ENCODE measurements around the gene ARMC12. TPM values are rescaled to one million over a fixed set of nuclear protein-coding genes. Genes with fewer than 3 reads are reported as not detected.

Gene ARMC12
- total and polyA plus RNA-seq, 2 of the 13 experiments (the other 11 are each of a cell fraction or from before 2014, with no cell fraction given) = 1.3 TPM; not detected in 1

DNA sequence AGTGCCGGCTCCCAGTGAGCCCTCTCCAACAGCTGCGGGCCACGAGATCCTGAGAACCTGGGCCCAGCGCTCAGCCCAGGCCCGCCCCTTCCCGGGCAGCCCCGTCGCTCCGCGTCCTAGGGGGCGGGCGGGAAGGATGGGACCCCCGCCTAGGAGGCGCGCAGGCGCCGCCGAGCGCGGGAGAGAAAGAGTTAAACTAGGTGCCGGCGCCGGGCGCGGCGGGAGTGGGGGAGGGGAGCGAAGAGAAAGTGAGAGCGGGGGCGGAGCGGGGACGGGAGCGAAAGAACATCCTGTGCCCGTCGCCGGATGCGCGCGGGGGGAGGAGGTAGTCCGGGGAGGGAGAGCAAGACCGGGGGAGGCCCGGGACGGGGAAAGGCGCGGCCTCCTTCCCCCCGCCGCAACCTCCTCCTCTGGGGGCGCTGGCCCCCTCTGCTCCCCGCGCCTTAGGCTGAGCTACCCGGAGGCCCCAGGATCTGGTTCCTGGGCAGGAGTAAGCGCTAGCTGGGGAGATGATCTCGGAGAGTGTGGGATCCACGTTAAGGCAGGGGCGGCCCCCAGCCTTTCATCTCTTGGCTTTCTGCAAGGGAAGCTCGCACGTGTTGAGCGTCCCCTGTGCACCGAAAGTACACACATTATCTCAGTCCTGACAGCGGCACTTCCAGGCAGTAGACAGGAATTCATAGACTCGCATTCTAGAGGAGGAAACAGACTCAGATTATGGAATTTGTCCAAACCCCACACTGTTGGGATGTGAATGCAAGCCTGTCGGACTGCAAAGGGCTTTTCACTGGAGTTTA is 4.9 kb upstream of the ARMC12 start (continued):
- TF ChIP-seq GMEB1 (CRISPR knock-in tag; IDR thresholded peaks at IDR 0.05; ENCODE audit: borderline replicate concordance) = peak; percentile 43; the same call in 1 of the 2 replicates
- TF ChIP-seq NFE2L2 (IDR thresholded peaks at IDR 0.05; ENCODE audit: low read length) = no peak
- no peak; the same call in 1 of the 2 replicates for TF ChIP-seq RARA (CRISPR knock-in tag; IDR thresholded peaks at IDR 0.05)
- 0 out of 2 replicates have a peak, but pooled peaks have one; percentile 34 for TF ChIP-seq ZMAT3 (CRISPR knock-in tag; conservative IDR thresholded peaks at IDR 0.05)
- TF ChIP-seq ZNF34 (CRISPR knock-in tag; IDR thresholded peaks at IDR 0.05; ENCODE audit: borderline replicate concordance) = no peak
- TF ChIP-seq ZNF552 (CRISPR knock-in tag; IDR thresholded peaks at IDR 0.05; ENCODE audit: borderline replicate concordance) = no peak
- TF ChIP-seq ZNF546 (CRISPR knock-in tag; conservative IDR thresholded peaks at IDR 0.05) = peak; percentile 30; the same call in 1 of the 2 replicates
- TF ChIP-seq HIVEP1 (CRISPR knock-in tag; IDR thresholded peaks at IDR 0.05) = peak; percentile 86
- no peak for TF ChIP-seq JARID2 (CRISPR knock-in tag; IDR thresholded peaks at IDR 0.05; ENCODE audit: insufficient replicate concordance)
- no peak for TF ChIP-seq ZBTB46 (CRISPR knock-in tag; IDR thresholded peaks at IDR 0.05; ENCODE audit: borderline replicate concordance)
- TF ChIP-seq, protein P1, sequence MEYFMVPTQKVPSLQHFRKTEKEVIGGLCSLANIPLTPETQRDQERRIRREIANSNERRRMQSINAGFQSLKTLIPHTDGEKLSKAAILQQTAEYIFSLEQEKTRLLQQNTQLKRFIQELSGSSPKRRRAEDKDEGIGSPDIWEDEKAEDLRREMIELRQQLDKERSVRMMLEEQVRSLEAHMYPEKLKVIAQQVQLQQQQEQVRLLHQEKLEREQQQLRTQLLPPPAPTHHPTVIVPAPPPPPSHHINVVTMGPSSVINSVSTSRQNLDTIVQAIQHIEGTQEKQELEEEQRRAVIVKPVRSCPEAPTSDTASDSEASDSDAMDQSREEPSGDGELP (IDR thresholded peaks at IDR 0.05; ENCODE audit: borderline replicate concordance, low read depth) = no peak
- TF ChIP-seq GATAD2A (CRISPR knock-in tag; IDR thresholded peaks at IDR 0.05) = peak; percentile 82
- TF ChIP-seq RBFOX2 (IDR thresholded peaks at IDR 0.05; ENCODE audit: low read depth, low read length) = peak; percentile 84
- TF ChIP-seq, protein P2, sequence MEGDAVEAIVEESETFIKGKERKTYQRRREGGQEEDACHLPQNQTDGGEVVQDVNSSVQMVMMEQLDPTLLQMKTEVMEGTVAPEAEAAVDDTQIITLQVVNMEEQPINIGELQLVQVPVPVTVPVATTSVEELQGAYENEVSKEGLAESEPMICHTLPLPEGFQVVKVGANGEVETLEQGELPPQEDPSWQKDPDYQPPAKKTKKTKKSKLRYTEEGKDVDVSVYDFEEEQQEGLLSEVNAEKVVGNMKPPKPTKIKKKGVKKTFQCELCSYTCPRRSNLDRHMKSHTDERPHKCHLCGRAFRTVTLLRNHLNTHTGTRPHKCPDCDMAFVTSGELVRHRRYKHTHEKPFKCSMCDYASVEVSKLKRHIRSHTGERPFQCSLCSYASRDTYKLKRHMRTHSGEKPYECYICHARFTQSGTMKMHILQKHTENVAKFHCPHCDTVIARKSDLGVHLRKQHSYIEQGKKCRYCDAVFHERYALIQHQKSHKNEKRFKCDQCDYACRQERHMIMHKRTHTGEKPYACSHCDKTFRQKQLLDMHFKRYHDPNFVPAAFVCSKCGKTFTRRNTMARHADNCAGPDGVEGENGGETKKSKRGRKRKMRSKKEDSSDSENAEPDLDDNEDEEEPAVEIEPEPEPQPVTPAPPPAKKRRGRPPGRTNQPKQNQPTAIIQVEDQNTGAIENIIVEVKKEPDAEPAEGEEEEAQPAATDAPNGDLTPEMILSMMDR (CRISPR knock-in tag; IDR thresholded peaks at IDR 0.05) = peak; percentile 48
- no peak for TF ChIP-seq MTF1 (CRISPR knock-in tag; IDR thresholded peaks at IDR 0.05)
- peak; percentile 91 for TF ChIP-seq CCDC6 (CRISPR knock-in tag; IDR thresholded peaks at IDR 0.05)
- TF ChIP-seq HES4 (CRISPR knock-in tag; IDR thresholded peaks at IDR 0.05; ENCODE audit: borderline replicate concordance) = peak; percentile 57
- TF ChIP-seq NRL (CRISPR knock-in tag; IDR thresholded peaks at IDR 0.05; ENCODE audit: borderline replicate concordance) = no peak; the same call in none of the 2 replicates
- no peak for TF ChIP-seq RORA (CRISPR knock-in tag; IDR thresholded peaks at IDR 0.05)
- TF ChIP-seq JDP2 (CRISPR knock-in tag; IDR thresholded peaks at IDR 0.05; ENCODE audit: borderline replicate concordance) = no peak; the same call in 1 of the 2 replicates
- TF ChIP-seq ZNF24 (IDR thresholded peaks at IDR 0.05) = no peak

Data from HepG2 (cell line).